ENCODE results near the gene C12orf60.

C12orf60 gene

DNA sequence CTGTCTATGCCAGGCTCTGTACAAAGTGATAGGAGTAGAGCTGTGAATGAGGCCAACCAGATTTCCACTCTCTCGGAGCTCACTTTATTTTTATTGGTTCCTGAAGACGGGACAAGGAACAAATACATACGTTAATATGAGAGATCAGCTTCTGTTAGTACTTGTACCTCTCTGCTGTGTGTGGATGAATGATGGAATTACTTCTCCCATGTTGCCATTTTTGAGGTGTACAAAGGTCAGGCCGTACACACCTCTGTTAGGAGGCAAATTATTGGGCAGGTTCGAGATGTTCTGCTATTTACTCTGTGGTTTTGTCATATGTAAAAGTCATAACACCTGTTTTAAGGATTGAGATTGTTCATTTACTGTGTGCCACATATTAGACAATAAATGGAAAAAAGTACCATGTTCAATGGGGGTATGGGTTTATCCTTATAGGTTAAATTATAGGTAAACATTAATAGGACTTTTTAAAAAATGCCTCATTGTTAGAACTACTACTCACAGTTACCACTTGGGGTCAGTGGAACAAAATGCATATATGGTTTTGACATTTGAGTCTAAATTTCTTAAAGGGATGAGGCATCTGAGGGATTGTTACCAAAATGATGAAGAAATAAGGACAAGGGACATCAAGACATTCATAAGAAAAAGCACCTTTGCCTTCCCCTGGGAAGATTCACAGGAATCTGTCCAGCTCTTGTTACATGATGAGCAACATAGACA, 27.1 kb upstream of the C12orf60 start:
- DNase-seq (ENCODE audit: low read depth in 3 of 3), result no peak

DNA sequence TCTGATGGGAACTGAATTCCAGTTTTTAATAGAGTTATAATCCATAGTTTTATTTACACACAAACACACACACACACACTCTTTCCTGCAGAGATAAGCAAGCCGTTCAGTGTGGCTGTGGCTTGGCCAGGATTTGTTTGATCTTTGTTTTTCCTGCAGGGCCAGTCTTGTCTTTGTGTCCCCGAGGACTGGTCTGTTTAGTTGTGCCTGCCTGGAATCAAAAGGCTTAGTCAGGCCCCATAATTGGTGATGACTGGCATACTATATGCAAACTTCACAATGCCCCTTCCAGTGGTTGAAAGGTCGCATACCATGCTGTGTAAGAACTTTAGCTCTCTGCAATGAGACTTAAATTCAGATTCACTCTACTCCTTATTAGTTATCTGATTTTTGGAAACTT, 26.2 kb upstream of the C12orf60 start:
- no peak for DNase-seq (ENCODE audit: low read depth in 3 of 3)

DNA sequence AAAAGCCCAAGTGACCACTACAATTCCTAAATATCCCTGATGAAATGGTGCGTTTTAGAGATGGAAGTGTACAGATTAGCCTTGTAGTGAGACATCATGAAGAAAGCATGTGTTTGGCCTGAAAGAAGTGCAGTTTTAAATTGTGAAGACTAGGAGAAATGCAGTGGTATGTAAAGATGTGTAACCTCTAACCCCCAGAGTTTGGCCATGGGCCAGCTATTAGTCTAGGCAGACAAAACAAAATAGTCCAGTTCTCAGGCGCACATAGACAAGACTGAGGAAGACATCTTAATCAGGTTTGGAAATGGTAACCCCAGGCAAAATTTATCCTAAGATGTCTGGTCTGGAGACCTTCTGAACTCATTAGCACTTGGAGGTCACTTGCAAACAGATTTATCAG, 23.6 kb upstream of the C12orf60 start:
- DNase-seq (ENCODE audit: low read depth in 3 of 3), result no peak

DNA sequence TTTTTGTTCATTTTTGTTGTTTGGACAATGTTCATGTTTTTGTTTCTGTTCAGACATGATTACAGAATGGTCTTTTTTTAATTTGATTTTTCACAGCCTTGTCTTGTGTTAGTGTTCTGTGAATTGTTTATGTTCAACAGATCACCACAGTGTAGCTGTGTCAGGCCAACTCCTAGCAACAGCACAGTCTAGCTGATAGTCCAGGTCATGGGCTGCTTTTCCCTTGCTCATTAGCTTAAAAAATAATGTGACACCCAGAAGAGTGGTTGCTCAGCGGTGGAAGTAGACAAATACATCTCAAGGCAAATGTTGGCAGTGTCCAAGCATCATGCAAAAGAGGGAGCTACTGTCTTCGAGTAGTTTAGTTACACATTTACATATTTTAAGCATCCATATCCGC, 22.6 kb upstream of the C12orf60 start:
- no peak for DNase-seq (ENCODE audit: low read depth in 3 of 3)

DNA sequence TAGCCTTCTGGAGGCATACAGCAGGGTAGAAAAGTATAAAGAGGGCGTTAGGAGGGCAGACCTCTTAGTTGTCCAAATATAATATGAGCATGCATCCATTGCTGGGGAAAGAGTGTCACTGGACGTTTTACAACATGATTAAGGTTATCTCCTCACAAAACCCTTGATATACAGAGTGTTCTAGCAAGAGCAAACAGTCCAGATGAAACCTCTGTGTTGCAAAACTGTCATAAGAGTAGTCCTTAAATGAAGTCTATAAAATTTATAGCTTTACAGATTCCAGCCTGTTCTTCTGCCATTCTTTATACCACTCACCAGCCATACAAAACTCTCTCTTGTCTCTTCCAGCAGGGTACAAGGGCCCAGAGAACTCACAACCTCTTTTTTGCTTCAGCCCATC, 21.9 kb upstream of the C12orf60 start:
- DNase-seq (ENCODE audit: low read depth in 3 of 3), result no peak

DNA sequence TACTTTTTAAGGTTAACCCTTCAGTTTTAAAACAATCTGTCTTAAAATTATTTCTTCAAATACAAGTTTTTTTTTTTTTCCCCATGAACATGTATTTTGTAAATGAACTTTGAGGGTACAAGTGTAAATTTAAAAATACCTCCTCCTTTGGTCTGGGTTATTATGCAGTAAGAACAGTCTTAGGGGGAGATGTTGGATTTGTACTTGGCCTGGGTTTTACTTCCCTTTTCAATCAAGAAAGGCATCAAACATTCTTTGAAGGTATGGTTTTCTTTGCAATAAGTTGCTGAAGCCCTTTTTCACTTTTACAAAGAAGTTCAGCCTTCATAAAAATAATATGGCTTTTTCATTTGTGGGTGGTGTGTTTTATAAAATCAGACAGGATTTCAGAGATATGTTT, 20.7 kb upstream of the C12orf60 start:
- no peak for DNase-seq (ENCODE audit: low read depth in 3 of 3)

DNA sequence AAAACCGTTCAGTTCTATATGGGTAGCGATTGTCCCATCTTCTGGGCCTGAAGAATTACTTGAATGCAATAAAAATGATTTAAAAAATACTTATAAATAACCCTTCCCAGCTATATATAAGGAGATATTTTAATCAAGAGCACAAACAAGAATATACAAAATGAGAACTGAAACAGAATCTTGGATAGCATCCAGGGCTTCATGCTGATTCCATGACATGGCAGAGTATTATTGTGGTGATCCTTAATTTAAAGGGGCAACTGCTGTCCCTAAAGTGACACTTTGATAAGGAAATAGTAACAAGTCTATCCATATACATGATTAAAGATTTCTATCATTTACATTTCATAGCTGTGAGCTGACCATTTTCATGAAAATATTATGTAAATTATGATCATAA, 19.0 kb upstream of the C12orf60 start:
- no peak for DNase-seq (ENCODE audit: low read depth in 3 of 3)

DNA sequence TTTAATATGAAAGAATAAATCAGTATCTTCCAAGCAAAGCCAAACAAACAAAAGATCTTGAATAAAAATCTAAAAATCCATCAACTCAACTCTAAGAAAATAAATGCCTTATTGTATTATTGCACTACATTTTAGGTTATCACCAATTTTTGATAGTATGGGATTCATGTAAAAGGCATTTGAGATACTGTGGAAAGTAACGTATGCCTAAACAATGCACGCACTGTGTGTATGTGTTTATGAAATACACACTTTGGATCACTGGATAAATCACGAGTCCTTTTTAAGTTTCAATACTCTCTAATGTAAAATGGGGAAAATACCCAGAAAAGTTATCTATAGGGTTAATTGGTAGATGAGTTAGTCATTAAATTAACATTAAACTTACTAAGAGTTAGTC, 17.9 kb upstream of the C12orf60 start:
- DNase-seq (ENCODE audit: low read depth in 3 of 3), result no peak

DNA sequence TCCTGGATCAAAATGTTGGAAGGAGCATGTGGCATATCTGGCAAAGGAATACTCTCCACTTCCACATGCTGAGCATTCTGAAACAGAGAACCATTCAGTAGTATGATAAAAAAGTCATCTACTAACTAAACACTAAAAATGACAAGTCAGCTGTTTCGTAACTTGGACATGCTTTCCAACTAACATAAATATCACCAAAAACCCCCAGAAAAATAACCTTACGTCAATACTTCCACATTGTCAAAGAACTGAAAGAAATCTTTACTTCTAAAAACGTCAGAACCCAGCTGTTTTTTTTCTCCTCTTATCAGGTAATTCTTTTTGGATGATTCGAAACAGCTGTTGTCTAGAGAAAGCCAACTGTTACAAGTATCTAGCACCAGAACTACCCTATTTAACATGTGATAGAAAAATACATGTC, 8.4 kb upstream of the C12orf60 start:
- DNase-seq (ENCODE audit: low read depth in 3 of 3), result no peak

DNA sequence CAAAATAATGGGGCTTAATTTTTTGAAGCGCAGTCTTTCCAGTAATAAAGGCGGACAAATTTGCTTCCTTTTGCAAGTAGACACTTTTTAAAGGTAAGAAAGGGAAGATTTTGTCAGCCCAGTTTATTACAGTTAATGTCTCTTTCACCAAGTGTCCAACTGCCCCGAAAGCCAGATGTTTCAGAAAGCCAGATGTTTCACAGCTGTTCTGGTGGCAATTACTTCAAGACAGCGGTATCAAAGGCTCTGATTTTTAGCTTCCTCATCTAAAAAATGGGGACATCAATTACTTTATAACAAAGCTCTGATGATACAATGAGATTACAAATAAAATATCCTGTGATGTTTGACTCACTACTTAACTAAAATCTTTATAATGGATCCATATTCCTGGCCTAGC, 1.2 kb upstream of the C12orf60 start:
- DNase-seq (ENCODE audit: low read depth in 3 of 3), result no peak

DNA sequence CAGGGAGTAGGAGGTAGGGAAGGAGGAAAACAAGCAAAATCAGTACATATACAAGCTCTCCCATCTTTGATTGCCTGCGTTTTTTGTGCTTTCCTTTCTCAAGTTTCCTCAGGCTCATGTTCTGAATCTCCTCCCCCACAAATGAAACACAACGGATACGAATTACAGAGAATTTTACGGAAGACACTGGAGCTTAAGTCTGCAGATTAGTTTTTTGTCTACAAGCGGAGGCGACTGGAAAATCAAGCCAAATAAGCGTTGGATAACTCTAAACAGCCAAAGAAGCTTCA, 804 bp upstream of the C12orf60 start:
- no peak for DNase-seq (ENCODE audit: low read depth in 3 of 3)

DNA sequence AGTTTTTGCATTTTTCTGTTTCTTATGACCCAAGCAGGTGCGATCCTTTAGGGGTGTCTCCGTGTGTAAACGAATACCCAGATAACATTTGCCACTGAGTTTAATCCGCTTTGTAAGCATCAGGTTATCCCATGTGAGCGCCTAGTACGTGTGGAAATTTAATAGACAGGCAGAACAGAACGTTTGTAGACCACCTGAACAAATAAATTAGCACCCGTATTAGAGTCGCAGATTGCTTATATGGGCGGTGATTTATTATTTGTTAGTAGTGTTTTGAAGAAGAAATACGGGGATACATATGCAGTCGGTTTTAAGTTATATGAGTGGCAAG, 325 bp downstream of the C12orf60 start:
- DNase-seq (ENCODE audit: low read depth in 3 of 3), result no peak

DNA sequence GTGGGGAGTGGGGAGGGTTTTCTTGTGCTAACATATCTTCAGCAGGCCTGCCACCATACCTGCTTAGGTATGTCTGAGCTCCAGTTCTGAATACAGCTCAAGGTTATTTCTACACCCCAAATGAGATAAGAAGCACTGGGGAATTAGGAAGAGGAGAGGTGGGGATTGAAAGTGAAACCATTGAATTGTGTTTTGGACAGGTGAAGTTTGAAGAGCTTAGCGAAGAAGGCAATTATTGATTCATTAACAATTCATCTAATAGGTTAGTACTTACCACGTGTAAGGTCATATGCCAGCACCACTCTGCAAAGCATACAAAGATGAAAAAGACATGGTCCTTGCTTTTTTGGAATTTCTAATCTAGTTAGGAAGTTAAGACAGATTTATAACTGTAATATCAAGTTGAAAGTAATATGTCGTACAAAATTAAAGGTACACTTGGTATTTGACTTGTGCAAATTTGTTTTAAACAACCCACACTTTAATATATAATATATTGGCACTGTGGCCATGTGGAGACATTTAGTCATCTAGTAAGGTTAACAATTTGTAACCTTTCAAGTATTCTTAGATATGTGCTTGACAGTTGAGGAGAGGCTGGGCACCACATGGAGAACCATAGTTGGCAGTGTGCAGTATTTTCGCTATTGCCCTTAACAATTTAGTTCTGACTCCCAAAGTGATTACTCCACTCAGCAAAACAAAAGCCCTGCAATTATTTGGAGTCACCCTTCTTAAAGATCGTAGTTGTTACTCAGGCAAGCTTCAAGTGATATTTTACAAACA, 6.9 kb downstream of the C12orf60 start:
- no peak for DNase-seq (ENCODE audit: low read depth in 3 of 3)

DNA sequence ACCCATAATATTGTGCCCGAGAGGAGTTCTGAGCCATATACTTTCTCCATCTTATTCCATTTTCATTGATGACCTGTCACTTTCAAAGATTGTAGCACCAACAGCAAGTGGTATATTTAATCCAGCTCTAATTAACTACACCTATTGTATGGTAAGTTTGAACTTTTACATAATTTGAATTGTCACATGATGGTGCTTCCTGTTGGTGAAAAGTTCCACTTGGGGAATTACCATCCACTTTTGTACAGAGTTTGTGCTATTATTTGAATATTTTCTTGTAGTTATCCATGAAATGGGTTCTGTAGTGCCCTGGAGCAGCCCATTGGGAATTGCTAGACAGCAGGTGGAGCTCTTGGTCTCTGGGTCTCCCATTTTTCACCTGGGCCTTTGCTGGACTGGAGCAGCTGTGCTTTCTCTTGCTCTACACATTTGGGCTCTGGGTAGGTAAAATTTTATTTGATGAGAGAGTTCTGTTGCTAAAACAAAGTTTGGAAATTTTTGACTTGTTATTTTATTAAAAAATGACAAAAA, 7.5 kb downstream of the C12orf60 start:
- no peak for DNase-seq (ENCODE audit: low read depth in 3 of 3)

DNA sequence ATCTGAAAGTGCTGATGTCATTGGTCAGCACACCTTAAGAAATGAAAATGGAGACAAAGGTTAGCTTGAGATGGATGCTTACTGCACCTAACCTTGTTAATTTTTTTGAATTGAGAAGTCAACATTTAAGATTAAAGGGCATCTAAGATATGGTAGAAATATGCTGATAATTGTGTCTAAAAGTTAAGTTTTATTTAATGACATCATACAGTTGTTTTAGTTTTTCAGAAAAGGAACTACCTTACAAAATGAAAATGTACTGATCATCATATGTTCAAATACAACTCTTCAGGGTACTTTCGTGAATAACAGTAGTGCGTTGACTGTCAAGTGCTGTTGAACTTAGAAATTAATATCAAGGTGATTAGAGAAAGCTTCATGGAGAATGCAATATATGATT, 8.0 kb downstream of the C12orf60 start:
- no peak for DNase-seq (ENCODE audit: low read depth in 3 of 3)

DNA sequence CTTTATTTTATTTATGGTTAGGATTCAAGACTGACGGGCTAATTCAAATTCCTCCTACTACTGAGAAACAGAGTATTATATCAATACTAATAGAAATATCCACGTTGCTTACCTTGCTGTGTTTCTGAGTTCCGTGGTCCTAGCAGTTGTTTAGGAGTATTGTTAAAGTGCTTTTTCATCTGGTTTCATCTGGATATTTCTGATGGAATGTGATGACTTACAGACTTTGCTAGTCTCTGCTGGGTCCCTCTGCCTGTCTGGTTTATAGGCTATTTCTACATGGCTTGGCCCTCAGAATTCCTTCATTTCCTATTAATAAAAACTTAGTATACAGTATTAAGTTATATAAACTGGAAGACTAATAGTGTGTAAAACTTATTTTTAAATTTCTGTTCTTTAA, 10.5 kb downstream of the C12orf60 start, which contains the start of gene SMCO3:
Gene SMCO3 (minus strand): TSS at position 169 of the 400 bp plus-strand sequence. CDS start 7,502 bp downstream, outside the sequence.
- no peak for DNase-seq (ENCODE audit: low read depth in 3 of 3)

DNA sequence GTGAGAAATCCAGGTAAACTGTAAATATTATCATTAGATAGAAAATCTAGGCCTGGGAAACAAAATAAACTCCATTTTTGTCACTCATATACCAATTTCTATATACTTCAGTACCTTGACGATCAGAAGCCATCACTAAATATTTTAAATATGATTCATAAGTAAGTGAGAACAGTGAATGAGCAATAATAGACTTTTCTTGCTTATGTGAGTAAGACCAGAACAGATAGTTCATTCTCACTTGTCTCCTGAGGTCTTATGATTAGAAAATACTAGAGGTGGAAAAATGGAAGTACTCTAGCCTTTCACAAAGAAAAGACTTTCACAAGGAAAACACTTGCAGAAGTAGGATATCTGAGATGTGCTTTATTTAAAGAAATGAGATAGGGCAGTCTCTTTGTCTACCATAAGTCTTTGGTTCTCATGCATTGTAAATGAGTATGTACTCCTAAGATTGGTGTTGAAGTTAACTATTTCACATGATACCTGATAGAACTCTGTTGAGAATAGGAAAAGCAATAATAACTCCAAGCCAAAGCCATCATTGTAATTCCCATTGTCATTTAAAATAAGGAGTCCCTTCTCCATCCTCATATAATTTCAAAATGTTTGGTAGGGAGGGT, 20.7 kb downstream of the C12orf60 start:
- DNase-seq (ENCODE audit: low read depth in 3 of 3), result no peak

DNA sequence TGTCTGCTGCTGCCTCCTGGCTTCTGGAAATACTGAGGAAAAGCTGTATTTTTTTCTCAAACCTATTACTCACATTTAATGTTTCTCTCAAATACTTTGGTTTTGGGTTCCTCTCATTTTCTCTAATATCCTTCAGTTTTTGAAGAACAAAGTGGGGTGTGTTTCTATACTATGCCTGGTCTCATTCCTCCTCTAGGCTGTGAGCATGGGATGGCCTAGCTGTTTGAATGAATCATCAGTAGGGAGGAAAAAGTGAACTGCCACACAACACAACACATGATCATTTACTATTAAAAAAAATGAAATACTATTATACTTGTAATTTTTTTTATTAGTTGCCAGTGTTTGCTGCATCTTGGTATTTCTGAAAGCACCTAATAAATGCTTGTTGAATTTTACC, 21.8 kb downstream of the C12orf60 start:
- no peak for DNase-seq (ENCODE audit: low read depth in 3 of 3)

DNA sequence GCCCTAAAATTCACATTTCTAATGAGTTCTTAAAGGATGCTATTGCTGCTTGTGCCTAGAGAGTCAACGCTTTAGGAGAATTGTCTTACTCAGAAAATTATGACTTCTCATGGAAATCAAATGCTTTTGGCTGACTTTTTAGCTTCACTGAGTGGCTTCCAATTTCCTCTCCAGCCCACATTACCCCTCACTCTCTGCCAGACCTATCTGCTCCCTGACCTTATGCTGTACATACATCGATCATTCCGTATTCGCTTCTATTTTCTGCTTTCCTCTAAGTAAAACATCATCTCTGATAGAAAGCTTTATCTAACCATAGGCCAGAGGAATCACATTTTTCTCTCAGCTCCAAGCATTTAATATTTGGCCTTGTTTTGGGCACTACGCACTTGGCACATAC, 23.0 kb downstream of the C12orf60 start:
- DNase-seq (ENCODE audit: low read depth in 3 of 3), result no peak

DNA sequence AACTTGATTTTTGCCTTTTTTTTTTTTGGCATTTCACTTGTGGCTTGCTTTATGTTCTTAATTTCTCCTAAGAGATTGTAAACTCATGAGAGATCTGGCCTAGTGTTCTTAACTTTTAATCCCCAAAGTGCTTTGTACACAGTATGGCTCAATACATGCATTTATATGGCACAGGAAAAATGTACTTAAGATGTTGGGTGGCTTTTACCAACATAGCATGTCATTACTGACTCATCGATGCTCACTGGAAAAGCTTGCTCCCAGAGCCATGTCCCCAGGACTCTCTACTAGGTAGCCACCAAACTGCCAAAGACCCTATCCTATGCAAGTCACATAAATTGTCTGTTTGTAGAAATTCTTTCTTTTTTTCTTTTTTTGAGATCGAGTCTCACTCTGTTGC, 23.6 kb downstream of the C12orf60 start:
- DNase-seq (ENCODE audit: low read depth in 3 of 3), result no peak

DNA sequence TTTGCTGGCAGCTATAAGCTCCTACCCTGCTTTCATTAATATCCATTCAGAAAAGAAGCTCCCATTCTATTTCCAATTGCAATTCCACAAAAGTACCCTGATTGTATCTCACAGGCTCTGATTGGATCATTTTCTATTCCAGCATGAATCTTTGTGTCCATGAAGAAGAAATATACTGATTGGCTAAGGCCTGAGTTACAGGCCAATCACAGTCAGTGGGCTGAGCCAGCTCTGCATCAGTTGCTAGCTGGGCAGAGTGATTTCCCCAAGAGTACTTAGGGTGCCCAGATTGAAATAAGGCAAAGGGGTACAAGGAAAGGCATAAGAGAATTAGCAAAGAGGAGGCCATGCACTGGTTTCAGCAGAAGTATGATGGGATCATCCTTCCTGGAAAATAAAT, 25.4 kb downstream of the C12orf60 start:
- no peak for DNase-seq (ENCODE audit: low read depth in 3 of 3)

DNA sequence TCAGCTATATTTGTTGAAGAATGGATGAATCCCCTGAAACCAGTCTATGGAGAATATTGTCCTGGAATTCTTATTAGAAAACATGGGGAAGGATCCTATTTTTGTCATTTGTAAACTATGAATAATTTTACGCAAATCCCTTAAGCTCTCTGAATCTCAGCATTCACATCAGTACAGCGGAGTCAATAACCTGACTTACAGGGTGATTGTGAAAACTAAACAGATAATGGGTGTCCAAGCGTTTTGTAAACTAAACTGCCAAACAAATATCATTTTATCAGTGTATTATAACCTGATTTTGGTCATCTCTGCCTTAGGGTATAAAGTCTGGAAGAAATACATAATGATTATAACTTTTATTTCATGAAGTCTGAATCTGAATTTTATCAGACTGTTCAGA, 29.9 kb downstream of the C12orf60 start:
- no peak for DNase-seq (ENCODE audit: low read depth in 3 of 3)

DNA sequence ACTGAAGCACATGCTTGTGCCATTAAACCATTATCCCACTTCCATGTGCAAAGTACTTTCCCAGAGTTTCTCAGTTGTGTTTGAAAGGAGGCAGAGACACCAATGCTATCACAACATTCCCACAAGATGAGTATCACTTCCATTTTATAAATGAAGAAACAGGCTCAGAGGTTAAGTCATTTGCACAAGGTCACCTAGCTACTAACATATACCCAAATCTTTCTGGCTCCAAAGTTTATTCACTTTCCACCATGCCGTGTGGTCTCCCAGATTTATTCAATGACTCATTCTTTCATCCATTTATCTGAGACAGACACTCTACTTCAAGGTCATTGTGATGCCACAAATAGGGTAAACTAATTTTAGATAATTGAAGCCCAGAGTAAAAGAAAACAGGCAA, 30.5 kb downstream of the C12orf60 start:
- DNase-seq (ENCODE audit: low read depth in 3 of 3), result no peak

All from stimulated activated CD4-positive, alpha-beta T cell treated with anti-CD3 and anti-CD28 coated beads, TNF-alpha, amount 100 ng/mL, for 4 hours (primary cell).